Breast epithelium (tissue), 4 donors: ENCODE data around the gene NLK. TPM values are rescaled to one million over a fixed set of nuclear protein-coding genes. Genes with fewer than 3 reads are reported as not detected.
"Not testable (repeated sequence)": the region's sequence is repeated elsewhere in the genome, so short reads cannot be mapped to it uniquely, and the experiment has no call there.

Source experiments
- DNase-seq, 2 donors: peaks; one replicate each; pipeline ENCODE4 v3.0.0-alpha.2; 2019; ENCODE audit warnings: low spot score in 2 of 2
- H3K27ac ChIP-seq, 2 donors: fragments of 200-600 bp; sonication (generic) in 1 of 2; one replicate each; pipeline ENCODE4 v1.5.1; 2016 to 2019; ENCODE audit warnings: mild to moderate bottlenecking in 1 of 2
- H3K27me3 ChIP-seq, 2 donors: fragments of 200-600 bp; sonication (generic) in 1 of 2; one replicate each; pipeline versions ENCODE4 v1.5.1 to v1.6.0; 2017 to 2019; ENCODE audit warnings: control low read depth in 1 of 2, mild to moderate bottlenecking in 1 of 2
- H3K36me3 ChIP-seq: fragments of 200-600 bp; one replicate; pipeline ENCODE4 v1.5.1; 2019
- H3K4me1 ChIP-seq, 2 donors: fragments of 200-600 bp; sonication (generic); one replicate each; pipeline ENCODE4 v1.5.1; 2016 to 2019; ENCODE audit warnings: control low read depth in 1 of 2
- H3K4me3 ChIP-seq, 3 donors: fragments of 200-600 bp; sonication (generic); 1 replicate in 2 of 3; 2 replicates in 1 of 3; pipeline ENCODE4 v1.5.1; 2016 to 2019; ENCODE audit warnings: mild to moderate bottlenecking in 3 of 3, moderate library complexity in 2 of 3
- H3K9me3 ChIP-seq, 2 donors: fragments of 200-600 bp; sonication (generic) in 1 of 2; one replicate each; pipeline ENCODE4 v1.5.1; 2016 to 2019; ENCODE audit warnings: control low read depth in 1 of 2
- CTCF ChIP-seq, 3 donors: fragments of 450-650 bp; IDR thresholded peaks; one replicate each; pipeline ENCODE4 v1.5.1; 2016 to 2017; ENCODE audit warnings: antibody characterized with exemption in 3 of 3, mild to moderate bottlenecking in 3 of 3, moderate library complexity in 3 of 3
- POLR2A ChIP-seq: fragments of 450-650 bp; IDR thresholded peaks from one replicate; pipeline ENCODE4 v1.6.1; 2016; ENCODE audit warnings: antibody characterized with exemption, mild to moderate bottlenecking, moderate library complexity
- POLR2AphosphoS5 ChIP-seq, 3 donors: sonication (generic); formaldehyde crosslinking; IDR thresholded peaks; one replicate each; pipeline ENCODE4 v1.6.1; 2017; ENCODE audit warnings: antibody characterized with exemption in 3 of 3
- intact Hi-C: fragments of 100-400 bp; cut with DNase I; formaldehyde crosslinking; loops from one replicate; pipeline ENCODE4 v1.15.1; 2023; ENCODE audit warnings: low total_unique reads
- total RNA-seq, 3 donors: library from RNA; depleted of rRNA; stranded (reverse); fragments of >200 nt; gene quantifications; one replicate each; pipeline ENCODE4 v1.1.0, GENCODE V29; 2016

Gene NLK
- total RNA-seq, 3 donors from 2014 or later = 19.8 to 35.1 (median 27.5) TPM

GRCh38 chr17:28228986-28229729 lies 186.7 kb downstream of the NLK start:
- no peak overlapping the region for H3K4me3 ChIP-seq
- no peaks in the 10 kb centered on the region for H3K9me3 ChIP-seq
- DNase-seq = no peak
- no peaks in the 10 kb centered on the region for H3K4me1 ChIP-seq
- TF ChIP-seq POLR2A = no peak
- TF ChIP-seq POLR2AphosphoS5 (IDR thresholded peaks at IDR 0.05) = no peak
- no peak for TF ChIP-seq CTCF (IDR thresholded peaks at IDR 0.05)
- intact Hi-C loops = no loop called here
- no peaks in the 10 kb centered on the region for H3K27me3 ChIP-seq
- no peak overlapping the region for H3K27ac ChIP-seq
- H3K36me3 ChIP-seq = no peaks in the 10 kb centered on the region

- intact Hi-C loops = no loop called here
- no peaks in the 10 kb centered on the region for H3K27me3 ChIP-seq
- no peaks in the 10 kb centered on the region for H3K36me3 ChIP-seq
- no peak overlapping the region for H3K4me3 ChIP-seq
- no peaks in the 10 kb centered on the region for H3K4me1 ChIP-seq
- DNase-seq = no peak
- H3K27ac ChIP-seq = no peak overlapping the region
- H3K9me3 ChIP-seq = no peaks in the 10 kb centered on the region
- TF ChIP-seq CTCF (IDR thresholded peaks at IDR 0.05) = no peak
- TF ChIP-seq POLR2AphosphoS5 (IDR thresholded peaks at IDR 0.05) = no peak
Observed at GRCh38 chr17:28230011-28230410, 187.5 kb downstream of the NLK start.

- H3K36me3 ChIP-seq, H3K27ac ChIP-seq, H3K4me1 ChIP-seq, DNase-seq, H3K27me3 ChIP-seq, intact Hi-C loops, H3K4me3 ChIP-seq, H3K9me3 ChIP-seq: not testable (repeated sequence)
Observed at GRCh38 chr17:28230607-28231006, 188.1 kb downstream of the NLK start.

- H3K36me3 ChIP-seq, H3K27ac ChIP-seq, H3K4me1 ChIP-seq, DNase-seq, H3K9me3 ChIP-seq, H3K27me3 ChIP-seq, H3K4me3 ChIP-seq, intact Hi-C loops: not testable (repeated sequence)
Observed at GRCh38 chr17:28231624-28232023, 189.1 kb downstream of the NLK start.

- DNase-seq, H3K27me3 ChIP-seq, H3K9me3 ChIP-seq, H3K36me3 ChIP-seq, H3K4me1 ChIP-seq, intact Hi-C loops: not testable (repeated sequence)
- TF ChIP-seq CTCF (IDR thresholded peaks at IDR 0.05) = peak; percentile 39 to 70 (median 47)
- H3K4me3 ChIP-seq = peak overlapping the region in 2 of 3 donors; percentile 53 to 59
- H3K27ac ChIP-seq = peak overlapping the region; percentile 90 to 93
Observed at GRCh38 chr17:28232966-28233870, 190.7 kb downstream of the NLK start.
